Mammary epithelial cell (primary cell): ENCODE data around the gene FARS2.

Experiments used
- CTCF ChIP-seq, 2 donors: IDR thresholded peaks in 1 of 2; conservative IDR thresholded peaks in 1 of 2; 2 replicates each; pipeline ENCODE4 v1.5.1; 2011 to 2012; ENCODE audit warnings: inconsistent platforms in 2 of 2, low read length in 2 of 2, mild to moderate bottlenecking in 2 of 2, control low read depth in 1 of 2, low read depth in 1 of 2; ENCODE audit not compliant: insufficient read depth in 1 of 2; ENCODE audit errors: extremely low read depth in 1 of 2
- EZH2 ChIP-seq: IDR thresholded peaks from 2 replicates; pipeline ENCODE4 v1.6.1; 2012; ENCODE audit warnings: low read length, inconsistent platforms, borderline replicate concordance

GRCh38 chr6:5493806-5494205 lies 232.5 kb downstream of the FARS2 start:
- TF ChIP-seq CTCF (conservative IDR thresholded peaks at IDR 0.05 in 1 of 2, IDR thresholded peaks at IDR 0.05 in 1 of 2; ENCODE audit: extremely low read depth in 1 of 2, insufficient read depth in 1 of 2, low read depth in 1 of 2, low read length in 2 of 2) (no peak), EZH2 (no peak)
